Measurements from ENCODE around the gene PGM5.
"Not testable (repeated sequence)": the region's sequence is repeated elsewhere in the genome, so short reads cannot be mapped to it uniquely, and the experiment has no call there.

DNA sequence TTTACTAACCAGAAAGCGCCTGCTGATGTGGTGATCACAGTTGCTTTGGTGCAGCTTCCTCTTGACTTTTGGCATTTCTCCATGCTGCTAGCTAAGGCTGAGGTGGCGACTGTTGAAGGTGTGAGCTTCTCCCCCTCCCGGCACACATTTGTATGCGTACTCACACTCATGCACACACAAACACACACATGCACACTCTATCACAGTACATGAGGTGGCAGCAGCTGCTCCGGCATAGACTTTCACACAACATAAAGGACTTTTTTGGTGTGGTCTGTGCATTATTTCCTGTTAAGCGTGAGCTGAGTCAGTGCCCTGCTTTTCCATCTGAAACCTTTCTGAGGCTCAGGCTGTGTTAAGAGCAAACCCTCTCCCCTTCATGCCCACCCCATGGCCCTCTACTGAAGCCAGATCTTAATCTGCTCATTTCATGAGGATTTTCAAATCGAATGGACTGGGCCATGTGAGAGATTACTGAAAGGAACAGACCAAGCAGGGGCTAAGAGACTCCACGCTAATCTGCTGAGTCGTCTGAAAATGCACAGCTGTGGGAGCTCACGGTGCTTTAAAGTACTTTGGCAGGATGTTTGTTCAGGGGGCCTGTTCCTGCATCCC, 10.6 kb downstream of the PGM5 start:
- TF ChIP-seq, protein P1, sequence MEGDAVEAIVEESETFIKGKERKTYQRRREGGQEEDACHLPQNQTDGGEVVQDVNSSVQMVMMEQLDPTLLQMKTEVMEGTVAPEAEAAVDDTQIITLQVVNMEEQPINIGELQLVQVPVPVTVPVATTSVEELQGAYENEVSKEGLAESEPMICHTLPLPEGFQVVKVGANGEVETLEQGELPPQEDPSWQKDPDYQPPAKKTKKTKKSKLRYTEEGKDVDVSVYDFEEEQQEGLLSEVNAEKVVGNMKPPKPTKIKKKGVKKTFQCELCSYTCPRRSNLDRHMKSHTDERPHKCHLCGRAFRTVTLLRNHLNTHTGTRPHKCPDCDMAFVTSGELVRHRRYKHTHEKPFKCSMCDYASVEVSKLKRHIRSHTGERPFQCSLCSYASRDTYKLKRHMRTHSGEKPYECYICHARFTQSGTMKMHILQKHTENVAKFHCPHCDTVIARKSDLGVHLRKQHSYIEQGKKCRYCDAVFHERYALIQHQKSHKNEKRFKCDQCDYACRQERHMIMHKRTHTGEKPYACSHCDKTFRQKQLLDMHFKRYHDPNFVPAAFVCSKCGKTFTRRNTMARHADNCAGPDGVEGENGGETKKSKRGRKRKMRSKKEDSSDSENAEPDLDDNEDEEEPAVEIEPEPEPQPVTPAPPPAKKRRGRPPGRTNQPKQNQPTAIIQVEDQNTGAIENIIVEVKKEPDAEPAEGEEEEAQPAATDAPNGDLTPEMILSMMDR (conservative IDR thresholded peaks at IDR 0.05; ENCODE audit: low read length) = not testable (repeated sequence)
- not testable (repeated sequence) for TF ChIP-seq EZH2phosphoT487 (IDR thresholded peaks at IDR 0.05; ENCODE audit: borderline replicate concordance, low read depth, low read length)
